H1 (cell line): Measurements from ENCODE around the gene SH3D19. TPM values are rescaled to one million over a fixed set of nuclear protein-coding genes. Genes with fewer than 3 reads are reported as not detected.

Source experiments
- ATF2 ChIP-seq: IDR thresholded peaks from 2 replicates; pipeline ENCODE4 v1.6.1; 2012; ENCODE audit warnings: low read length, inconsistent platforms
- CHD7 ChIP-seq: fragments of 300-600 bp; sonication (generic); IDR thresholded peaks from 2 replicates; pipeline ENCODE4 v1.7.1; 2012; ENCODE audit warnings: low read length, moderate library complexity, mild to moderate bottlenecking, inconsistent platforms; ENCODE audit not compliant: insufficient replicate concordance
- EGR1 ChIP-seq: IDR thresholded peaks from 2 replicates; pipeline ENCODE4 v1.6.1; 2011; ENCODE audit warnings: low read depth, low read length, borderline replicate concordance
- JUN ChIP-seq: IDR thresholded peaks from 2 replicates; pipeline ENCODE4 v1.6.1; 2011; ENCODE audit warnings: low read depth, mild to moderate bottlenecking, improper control_type of control experiment, low read length
- SAP30 ChIP-seq: fragments of 300-600 bp; sonication (generic); IDR thresholded peaks from 2 replicates; pipeline ENCODE4 v1.7.1; 2012; ENCODE audit warnings: low read length, moderate library complexity, mild to moderate bottlenecking, inconsistent platforms; ENCODE audit not compliant: insufficient read depth, insufficient replicate concordance
- TAF7 ChIP-seq: optimal IDR thresholded peaks from 2 replicates; pipeline ENCODE3; 2011; ENCODE audit warnings: low read depth, mild to moderate bottlenecking, inconsistent platforms, low read length, moderate library complexity, borderline replicate concordance
- TBP ChIP-seq: IDR thresholded peaks from 2 replicates; pipeline ENCODE4 v1.6.1; 2011; ENCODE audit warnings: low read depth, low read length, improper control_type of control experiment
- USF2 ChIP-seq: IDR thresholded peaks from 2 replicates; pipeline ENCODE4 v1.6.1; 2011; ENCODE audit warnings: low read length, improper control_type of control experiment
- polyA plus RNA-seq, 7 experiments: library from polyadenylated mRNA; depleted of rRNA in 3 of 7; stranded (reverse) in 5 of 7; unstranded in 2 of 7; fragments of >200 nt in 5 of 7; fragments of 200-250 nt in 2 of 7; gene quantifications; 1 replicate in 5 of 7; 2 replicates in 1 of 7; 4 replicates in 1 of 7; pipeline versions ENCODE4 v1.2.1 to v1.2.3, GENCODE V29; 2011 to 2013; ENCODE audit warnings: missing spikeins in 2 of 7, mixed read lengths in 2 of 7
- total RNA-seq: library from RNA; stranded (reverse); fragmentation: NEBNext Ultra II Directional; extraction: Animal tissue kit (Norgen Biotek cat#: 25700); gene quantifications from 2 replicates; pipeline ENCODE4 v1.2.1, GENCODE V29; 2021

The SH3D19 gene
- total and polyA plus RNA-seq, 2 of the 8 experiments (the other 6 are each of a cell fraction or from before 2014, with no cell fraction given): 11.7 to 51.3 TPM

- TF ChIP-seq CHD7: no peak
- no peak for TF ChIP-seq JUN
- no peak for TF ChIP-seq USF2
- TF ChIP-seq EGR1: no peak
- no peak for TF ChIP-seq SAP30
- TF ChIP-seq TBP: no peak
- no peak for TF ChIP-seq ATF2
- no peak for TF ChIP-seq TAF7
Measured at GRCh38 chr4:151143162-151143561, 182.2 kb downstream of the SH3D19 start (continued).
